HT-29 (cell line): ENCODE results near the gene ITPRIPL2. TPM values are rescaled to one million over a fixed set of nuclear protein-coding genes. Genes with fewer than 3 reads are reported as not detected.

ENCODE experiments used
- DNase-seq: peaks from one replicate; pipeline ENCODE4 v3.0.0-alpha.2; 2015; ENCODE audit warnings: low spot score
- total RNA-seq: library from RNA; depleted of rRNA; stranded (reverse); fragments of >200 nt; shearing (Covaris generic); gene quantifications from 2 replicates; pipeline ENCODE4 v1.2.3, GENCODE V29; 2014; rRNA removed

ITPRIPL2 gene
- 17.7 and 19.5 TPM in 2 replicates for total RNA-seq

DNA sequence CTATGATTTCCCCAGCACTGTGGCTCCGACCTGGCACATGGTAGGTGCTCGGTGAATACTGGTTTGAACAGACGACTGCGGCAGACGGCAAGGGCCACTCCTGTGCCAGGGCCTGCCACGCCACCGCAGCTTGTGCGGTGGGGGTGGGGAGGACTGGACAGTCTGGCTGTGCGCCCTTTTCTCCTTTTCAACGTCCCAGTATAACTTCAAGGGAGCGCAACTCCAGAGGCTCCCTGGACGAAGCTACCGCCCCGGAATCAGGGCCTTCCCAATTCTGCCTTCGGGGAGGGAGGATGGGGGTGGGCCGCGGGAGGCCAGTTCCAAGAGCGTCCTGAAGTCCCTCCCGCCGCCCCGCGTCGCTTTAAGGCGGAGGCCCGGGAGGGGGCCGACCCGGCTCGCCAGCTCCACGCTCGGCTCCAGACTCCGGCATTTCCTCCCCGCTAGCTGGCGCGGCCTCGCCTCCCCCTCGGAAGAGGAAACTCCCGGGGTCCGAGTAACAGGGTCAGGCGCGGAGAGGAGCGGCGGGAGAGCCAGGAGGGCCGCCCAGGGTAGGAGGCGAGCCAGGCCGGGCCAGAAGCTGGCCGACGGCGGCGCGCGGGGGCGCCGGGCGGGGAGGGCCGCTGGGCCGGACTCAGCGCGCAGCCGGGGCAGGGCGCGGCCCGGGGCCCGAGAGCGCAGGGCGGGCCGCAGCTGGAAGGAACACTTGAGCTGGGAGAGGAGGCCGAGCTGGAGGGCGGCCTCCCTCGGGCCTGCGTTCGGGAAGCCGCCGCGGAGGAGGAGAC is at the start of gene ITPRIPL2:
TSS of gene ITPRIPL2 (plus strand) at position 388 of the 782 bp plus-strand sequence. CDS start 498 bp downstream, outside the sequence.
- peak; percentile 69 for DNase-seq

DNA sequence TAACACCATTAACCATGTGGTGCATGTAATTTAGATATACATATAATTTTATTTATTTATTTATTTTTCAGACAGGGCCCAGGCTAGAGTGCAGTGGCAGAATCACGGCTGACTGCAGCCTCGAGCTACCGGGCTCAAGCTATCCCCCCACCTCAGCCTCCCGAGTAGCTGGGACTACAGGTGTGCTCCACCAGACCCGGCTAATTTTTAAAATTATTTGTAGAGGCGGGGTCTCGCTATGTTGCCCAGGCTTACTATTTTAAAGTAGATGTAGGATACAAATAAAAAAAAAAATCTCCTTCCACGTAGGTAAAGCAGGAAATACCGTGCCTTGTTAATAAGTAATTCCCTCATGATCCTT is 46.8 kb upstream of the ITPRIPL2 start:
- no peak for DNase-seq

DNA sequence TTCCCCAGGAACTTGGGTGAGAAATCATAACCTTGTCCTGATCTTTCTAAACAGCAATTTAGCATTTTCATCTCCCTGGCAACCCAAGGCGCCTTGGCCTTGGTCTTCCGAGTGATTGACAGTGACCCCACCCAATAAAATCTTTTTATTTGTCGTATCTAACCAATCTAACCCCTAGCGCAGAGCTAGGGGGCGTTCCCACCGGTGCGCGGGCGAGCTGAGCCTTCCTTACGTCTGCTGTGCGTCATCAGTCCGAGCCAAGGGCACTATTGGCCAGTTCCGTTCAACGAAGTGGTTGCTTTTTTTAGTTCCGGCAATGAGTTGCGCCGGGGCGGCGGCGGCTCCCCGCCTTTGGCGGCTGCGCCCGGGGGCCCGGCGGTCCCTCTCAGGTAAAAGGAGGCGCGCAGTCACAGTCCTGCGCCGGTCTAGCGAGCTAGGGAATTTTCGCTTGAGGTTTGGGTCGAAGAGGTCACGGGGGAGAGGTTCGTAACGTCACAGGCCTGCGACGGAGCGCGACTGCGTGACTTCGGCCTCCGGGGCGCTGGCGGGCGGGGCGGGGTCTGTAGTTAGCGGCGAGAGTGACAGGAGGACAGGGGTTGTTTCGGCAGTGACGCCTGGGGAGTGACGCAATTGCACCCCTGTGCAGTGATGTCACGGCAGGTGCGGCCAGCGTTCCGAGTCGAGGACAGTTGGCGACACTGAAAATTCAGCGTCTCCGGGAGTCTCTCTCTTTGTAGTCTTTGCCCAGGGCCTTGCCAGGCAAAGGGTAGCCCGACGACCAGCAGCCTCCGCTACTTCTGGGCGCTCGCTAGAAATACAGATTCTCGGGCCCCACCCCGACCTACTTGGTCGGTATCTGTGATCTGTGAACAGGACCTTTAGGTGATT is 46.2 kb upstream of the ITPRIPL2 start, which contains the start of gene COQ7:
TSS of gene COQ7 (plus strand) at position 266 of the 888 bp plus-strand sequence. CDS start at position 317, 51 bp downstream.
- peak; percentile 99 for DNase-seq

DNA sequence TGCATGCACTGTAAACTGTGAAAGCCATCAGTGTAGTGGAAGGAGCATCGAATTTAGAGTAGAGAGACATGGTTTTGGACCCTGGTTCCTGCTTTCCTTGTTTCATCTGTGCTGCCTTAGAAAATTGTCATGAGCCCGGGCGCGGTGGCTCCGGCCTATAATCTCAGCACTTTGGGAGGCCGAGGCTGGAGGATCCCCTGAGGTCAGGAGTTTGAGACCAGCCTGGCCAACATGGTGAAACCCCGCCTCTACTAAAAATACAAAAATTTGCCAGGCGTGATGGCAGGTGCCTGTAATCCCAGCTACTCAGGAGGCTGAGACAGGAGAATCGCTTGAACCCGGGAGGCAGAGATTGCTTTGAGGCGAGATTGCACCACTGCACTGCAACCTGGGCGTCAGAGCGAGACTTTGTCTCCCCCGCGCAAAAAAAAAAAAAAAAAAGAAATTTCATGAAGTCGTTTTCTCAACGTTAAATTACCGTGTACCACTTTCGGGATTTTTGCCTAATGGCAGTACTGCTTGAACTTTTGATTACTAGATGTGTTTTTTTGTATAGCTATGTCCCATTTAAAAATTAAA is 45.4 kb upstream of the ITPRIPL2 start:
- DNase-seq = no peak

DNA sequence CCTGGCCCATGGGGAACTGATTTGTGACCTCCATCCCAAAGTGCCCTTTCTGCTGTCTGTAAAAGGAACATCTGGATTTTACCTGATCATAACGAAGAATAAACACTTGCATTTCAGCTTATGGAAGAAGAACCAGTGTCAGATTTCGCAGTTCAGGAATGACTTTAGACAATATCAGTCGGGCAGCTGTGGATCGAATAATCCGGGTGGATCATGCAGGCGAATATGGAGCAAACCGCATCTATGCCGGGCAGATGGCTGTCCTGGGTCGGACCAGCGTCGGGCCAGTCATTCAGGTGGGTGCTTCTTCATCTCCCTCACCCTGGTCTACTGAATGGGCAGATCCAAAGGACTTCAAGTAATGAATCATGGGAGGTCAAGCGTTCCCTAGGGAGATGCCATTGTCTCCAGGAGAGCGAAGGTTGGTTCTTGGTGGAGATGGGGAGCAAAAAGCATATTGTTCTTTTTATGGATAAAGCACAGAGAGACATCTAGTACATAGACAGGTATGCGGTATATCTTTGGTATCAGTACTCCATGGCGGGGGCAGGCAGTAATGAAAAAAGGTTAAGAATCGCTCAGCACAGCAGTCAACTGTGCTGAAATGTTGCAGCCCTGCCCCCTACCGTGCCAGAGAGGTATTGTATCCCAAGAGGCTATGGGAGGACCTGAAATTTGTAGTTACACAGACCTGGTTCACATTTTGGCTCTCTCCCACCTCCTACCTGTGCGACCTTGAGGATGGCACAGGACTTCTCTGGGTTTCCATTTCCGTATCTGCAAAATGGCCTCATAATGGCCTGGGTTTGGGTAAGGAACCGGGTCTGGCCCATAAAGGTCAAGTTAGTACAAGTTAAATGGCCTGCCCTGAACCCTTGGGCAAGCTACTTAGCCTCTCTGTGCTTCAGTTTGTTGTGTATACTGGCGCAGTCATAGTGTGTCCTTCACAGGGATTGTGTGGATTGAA is 41.7 kb upstream of the ITPRIPL2 start:
- DNase-seq = peak; percentile 82

DNA sequence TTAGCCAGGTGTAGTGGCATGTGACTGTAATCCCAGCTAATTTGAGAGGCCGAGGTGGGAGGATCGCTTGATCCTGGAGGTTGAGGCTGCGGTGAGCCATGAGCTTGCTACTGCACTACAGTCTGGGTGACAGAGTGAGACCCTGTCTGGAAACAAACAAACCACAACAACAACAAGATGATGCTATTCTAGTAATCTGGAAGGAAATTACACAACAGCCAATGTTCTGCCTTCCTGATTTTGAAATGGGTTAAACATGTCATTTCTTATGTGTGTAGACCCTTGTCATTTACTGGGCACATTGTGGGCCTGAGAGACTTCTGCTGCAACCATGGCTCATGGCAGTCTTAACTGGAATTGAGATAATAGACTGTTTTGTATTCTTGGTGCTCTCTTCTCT is 40.4 kb upstream of the ITPRIPL2 start:
- DNase-seq = no peak

DNA sequence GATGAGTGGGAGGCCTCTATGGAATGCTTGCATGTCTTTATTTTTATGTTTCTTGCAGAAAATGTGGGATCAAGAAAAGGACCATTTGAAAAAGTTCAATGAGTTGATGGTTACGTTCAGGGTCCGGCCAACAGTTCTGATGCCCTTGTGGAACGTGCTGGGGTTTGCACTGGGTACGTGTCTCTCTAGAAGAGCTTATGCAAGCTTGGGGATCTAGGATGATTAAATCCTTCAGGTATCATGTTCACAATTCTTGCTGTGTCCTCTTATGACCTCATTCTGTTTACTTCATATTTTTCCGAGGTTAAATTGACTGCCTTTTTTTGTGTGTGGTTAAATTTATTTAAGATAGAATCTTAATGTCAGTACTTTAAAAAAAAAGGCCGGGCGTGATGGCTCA is 39.9 kb upstream of the ITPRIPL2 start:
- DNase-seq = no peak

DNA sequence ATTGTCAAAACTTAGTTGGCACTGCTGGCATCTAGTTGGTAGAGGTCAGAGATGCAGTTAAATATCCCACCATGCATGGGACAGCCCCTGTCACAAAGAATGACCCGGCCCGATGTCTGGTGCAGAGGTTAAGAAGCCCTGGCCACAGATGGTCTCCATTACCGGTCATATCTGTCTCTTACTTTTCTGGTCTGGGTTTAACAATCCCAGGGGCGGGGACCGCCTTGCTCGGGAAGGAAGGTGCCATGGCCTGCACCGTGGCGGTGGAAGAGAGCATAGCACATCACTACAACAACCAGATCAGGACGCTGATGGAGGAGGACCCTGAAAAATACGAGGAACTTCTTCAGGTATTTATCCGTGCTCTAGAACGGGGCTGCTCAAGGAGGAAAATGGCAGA is 38.3 kb upstream of the ITPRIPL2 start:
- no peak for DNase-seq

DNA sequence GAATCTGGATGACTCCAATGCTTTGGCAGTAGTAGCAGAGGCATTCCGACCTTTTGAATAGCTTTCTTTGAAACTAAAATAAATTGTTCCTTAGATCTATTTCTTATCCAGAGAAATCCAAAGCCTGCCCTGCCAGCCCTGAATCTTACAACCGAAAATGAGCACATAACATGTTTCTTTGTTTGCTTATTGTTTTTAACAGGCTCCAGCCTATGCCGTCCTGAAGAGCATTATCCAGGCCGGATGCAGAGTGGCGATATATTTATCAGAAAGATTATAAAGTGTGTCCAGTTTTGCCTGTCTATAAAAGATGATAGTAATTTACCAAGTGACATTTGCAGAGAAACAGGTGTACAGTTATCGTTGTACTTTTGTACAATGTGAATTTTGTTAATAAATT is 35.9 kb upstream of the ITPRIPL2 start:
- no peak for DNase-seq

DNA sequence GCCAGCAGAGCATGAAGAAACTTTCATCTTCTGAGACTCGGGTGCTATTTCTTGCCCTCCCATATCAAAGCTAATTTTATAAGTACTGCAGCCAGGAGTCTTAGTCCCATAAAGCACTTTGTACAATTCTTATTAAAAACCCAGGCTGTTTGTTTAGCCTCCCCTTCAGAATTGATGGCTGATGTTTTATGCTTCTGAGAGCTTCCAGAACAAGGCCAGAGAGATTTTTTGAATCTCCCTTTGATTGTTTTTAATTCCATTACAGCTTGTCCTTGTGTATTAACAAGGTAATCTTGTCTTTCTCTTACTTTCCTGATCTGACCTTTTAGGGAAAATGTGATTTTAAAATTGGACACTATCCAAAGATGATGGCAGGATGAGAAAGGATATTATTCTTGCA is 30.1 kb upstream of the ITPRIPL2 start:
- DNase-seq = no peak

DNA sequence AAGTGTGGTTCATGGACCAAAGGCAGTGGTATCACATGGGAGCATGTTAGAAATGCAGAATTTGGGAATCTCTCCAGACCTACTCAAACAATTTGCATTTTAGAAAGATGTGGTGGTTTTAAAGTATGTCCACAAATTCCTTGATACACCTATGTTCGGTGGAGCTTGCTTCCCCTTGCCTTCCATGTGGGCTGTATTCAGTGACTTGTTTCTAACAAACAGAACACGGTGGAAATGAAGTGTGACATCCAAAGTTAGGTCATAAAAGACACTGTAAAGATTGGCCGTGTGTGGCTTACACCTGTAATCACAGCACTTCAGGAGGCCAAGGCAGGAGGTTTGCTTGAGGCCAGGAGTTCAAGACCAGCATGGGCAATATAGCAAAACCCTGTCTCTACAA is 29.6 kb upstream of the ITPRIPL2 start:
- no peak for DNase-seq

DNA sequence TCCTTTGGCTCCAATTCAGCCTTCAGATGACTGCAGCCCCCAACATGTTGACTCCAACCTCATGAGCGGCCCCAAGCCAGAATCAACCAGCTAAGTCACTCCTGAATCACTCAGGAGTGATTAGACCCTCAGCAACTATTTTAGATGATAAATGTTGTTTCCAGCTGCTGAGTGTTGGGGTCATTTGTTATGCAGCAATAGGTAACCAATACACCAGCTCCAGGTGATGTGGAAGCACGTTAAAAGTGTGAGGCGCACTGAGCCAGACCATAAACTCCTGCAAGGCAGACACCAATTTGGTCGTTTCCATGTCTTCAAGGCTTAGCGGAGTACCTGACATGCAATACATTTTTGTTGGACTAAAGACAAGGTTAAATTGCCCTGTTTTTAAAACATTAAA is 28.9 kb upstream of the ITPRIPL2 start:
- DNase-seq = no peak

DNA sequence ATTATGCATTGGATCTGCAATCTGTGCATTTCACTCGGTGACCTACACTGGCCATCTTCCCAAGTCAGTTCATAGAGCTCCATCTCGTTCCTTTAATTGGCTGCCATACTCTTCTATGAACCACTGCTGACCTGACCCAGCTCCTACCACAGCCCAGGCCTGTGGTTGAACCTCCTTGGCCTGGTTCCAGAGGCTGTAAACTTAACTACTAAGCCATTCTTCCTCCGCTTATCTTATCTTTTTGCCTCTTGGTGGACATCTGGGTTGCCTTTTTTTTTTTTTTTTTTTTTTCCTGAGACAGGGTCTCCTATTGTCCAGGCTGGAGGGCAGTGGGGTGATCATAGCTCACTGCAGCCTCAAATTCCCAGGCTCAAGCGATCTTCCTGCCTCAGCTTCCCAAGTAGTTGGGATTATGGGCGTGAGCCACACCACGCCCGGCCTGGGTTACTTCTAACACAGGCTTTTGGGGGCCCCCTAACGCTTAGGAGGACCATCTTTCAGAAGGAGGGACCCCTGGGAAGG is 28.0 kb upstream of the ITPRIPL2 start:
- peak; percentile 60 for DNase-seq

DNA sequence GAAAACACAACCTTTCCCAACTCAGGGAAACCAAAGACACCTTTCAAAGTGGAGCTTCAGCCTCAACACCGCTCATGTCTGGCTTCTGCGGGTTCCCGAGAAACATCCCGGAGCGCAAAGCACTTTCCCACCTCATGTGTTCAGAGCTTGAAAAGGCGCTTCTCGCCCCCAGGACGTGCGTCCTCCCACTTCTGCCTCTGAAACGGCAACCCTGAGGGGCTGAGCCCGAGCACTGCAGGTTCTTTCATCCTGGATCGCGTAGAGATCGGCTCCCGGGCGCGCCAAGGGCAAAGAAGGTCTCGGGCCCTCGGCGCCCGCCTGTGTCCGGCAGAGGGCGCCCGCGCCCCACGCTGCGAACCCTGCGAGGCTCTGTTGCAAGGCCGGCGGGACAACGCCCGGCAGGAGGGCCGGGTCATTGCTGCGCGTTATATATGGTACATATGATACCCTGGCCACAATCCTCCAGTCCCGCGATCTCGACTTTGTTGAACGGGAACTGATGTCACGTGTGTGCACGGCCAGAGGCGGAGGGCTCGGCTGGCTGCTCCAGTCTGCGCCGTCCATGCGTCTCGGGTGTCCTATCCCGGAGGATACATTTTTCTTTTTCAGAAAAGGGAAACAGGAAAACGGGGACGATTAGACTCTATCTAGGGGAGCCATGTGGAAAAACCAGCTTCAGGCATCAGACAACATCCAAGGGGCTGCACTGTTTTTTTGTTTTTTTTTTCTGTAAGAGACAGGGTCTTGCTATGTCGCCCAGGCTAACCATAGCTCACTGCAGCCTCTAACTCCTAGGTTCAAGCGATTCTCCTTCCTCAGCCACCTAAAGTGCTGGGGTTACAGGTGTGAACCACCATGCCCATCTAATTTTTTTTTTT is 27.2 kb upstream of the ITPRIPL2 start:
- DNase-seq = peak; percentile 87

DNA sequence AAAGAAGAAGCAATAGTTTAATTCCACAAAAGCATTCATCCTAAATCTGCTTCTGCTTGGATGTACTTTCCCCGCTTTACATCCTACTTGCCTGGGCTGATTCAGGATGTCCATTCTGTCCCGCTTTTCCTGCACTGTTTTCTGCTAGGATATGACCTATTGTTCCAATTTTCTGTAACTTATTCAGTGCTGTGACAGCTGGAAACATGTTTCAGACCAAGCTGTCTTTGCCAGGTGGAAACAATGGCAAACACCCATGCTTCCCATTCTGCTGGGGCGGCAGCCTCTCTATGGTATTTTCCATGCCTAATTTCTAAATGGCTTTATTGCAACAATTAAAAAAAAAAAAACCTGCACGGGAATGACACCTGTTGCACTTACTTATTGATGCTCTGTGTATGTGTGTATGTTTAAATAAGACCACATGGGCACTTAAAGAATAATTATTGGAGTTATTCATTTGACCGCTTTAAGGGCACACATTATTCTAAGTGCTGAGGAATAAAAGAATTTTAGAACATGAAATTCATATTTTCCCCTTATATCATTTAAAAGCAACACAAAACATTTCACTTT is 25.3 kb upstream of the ITPRIPL2 start:
- no peak for DNase-seq

DNA sequence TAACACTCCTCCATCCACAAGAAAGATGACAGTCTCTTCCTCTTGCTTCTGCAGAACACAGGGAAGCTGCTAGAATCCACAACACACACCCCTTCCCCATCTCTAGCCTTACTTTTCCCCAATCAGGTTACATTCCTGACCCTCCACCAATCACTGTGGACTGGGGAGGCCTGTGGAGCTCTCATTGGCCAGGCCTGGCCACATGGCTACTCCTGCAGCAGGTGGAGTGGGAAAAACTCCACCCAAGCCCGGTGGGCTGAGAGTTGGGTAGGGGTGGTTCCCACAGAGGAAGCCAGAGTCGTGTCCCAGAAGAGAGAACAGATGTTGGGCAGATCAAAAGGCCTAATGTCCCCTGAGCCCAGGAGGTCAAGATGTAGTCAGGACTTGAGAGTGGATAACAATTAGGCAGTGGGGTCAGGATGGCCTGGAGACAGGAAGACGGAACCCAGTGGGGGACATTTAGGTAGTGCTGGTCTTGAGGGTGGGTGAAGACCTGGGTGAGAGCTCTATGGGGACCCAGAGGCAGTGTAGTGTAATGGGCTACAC is 24.3 kb upstream of the ITPRIPL2 start:
- no peak for DNase-seq

DNA sequence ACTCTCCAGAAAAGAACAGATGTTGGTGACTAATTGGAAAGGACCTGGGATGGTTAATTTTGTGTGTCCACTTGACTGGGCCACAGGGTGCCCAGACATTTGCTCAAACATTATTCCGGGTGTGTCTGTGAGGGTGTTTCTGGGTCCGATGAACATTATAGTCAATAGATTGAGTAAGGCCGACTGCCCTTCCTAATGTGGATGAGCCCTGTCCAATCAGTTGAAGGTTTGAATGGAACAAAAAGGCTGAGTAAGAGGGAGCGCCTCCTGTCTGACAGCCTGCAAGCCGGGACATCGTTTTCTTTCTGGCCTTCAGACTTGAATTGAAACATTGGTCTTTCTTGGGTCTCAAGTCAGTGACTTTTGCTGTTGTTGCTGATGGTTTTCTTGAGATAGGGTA is 22.8 kb upstream of the ITPRIPL2 start:
- no peak for DNase-seq

DNA sequence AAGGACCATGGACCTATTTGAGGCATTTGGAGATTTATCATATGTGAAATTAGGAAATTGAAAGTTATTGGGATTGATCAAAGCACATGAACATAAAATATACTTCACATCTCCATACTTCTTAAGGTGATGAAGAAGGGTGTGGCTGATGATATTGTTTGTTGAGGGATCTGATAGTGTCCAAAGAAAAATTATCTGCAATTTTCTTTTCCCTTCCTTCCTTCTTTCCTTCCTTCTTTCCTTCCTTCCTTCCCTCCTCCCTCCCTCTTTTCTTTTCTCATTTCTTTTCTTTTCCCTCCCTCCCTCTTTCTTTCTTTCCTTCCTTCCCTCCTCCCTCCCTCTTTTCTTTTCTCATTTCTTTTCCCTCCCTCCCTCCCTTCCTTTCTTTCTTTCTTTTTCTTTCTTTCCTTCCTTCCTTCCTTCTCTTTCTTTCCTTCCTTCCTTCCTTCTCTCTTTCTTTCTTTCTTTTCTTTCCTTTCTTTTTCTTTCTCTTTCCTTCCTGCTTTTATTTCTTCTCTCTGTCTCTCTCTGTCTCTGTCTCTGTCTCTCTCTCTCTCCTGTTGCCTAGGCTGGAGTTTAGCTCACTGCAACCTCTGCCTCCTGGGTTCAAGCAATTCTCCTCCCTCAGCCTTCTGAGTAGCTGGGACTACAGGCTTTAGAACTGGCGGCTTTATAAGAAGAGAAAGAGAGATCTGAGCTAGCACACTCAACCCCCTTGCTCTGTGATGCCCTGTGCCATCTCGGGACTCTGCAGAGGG is 20.9 kb upstream of the ITPRIPL2 start:
- DNase-seq = no peak
